AG10803 (cell line): ENCODE measurements around the gene SLC8A3.
"Not testable (repeated sequence)": the region's sequence is repeated elsewhere in the genome, so short reads cannot be mapped to it uniquely, and the experiment has no call there.

Source experiments
- DNase-seq: peaks from one replicate; pipeline ENCODE4 v3.0.0; 2010; ENCODE audit warnings: low read depth
- H3K4me3 ChIP-seq: 2 replicates; pipeline ENCODE4 v1.5.1; 2011; ENCODE audit warnings: mild to moderate bottlenecking, low read length, control low read depth
- TF ChIP-seq, protein P1 (sequence below): conservative IDR thresholded peaks from 2 replicates; pipeline ENCODE4 v1.5.1; 2011; ENCODE audit warnings: mild to moderate bottlenecking, low read length, control low read depth, inconsistent platforms

The SLC8A3 gene

GRCh38 chr14:70188659-70189455, at the start of gene SLC8A3:
TSS of gene SLC8A3 (minus strand) at chr14:70188951. CDS start at chr14:70168422, 20,529 bp downstream.
- H3K4me3 ChIP-seq, result peak within 1 kb of the TSS; percentile 51
- TF ChIP-seq, protein P1, sequence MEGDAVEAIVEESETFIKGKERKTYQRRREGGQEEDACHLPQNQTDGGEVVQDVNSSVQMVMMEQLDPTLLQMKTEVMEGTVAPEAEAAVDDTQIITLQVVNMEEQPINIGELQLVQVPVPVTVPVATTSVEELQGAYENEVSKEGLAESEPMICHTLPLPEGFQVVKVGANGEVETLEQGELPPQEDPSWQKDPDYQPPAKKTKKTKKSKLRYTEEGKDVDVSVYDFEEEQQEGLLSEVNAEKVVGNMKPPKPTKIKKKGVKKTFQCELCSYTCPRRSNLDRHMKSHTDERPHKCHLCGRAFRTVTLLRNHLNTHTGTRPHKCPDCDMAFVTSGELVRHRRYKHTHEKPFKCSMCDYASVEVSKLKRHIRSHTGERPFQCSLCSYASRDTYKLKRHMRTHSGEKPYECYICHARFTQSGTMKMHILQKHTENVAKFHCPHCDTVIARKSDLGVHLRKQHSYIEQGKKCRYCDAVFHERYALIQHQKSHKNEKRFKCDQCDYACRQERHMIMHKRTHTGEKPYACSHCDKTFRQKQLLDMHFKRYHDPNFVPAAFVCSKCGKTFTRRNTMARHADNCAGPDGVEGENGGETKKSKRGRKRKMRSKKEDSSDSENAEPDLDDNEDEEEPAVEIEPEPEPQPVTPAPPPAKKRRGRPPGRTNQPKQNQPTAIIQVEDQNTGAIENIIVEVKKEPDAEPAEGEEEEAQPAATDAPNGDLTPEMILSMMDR, result no peak
- peak; percentile 22 for DNase-seq

GRCh38 chr14:70237710-70238109, 49.0 kb upstream of the SLC8A3 start:
- TF ChIP-seq, protein P1, result no peak
- H3K4me3 ChIP-seq, result no peak overlapping the region
- no peak for DNase-seq

- no peak overlapping the region for H3K4me3 ChIP-seq
- DNase-seq, result no peak
- TF ChIP-seq, protein P1, result no peak
Measured at GRCh38 chr14:70234066-70234950, 45.6 kb upstream of the SLC8A3 start.

GRCh38 chr14:70231756-70232544, 43.2 kb upstream of the SLC8A3 start:
- H3K4me3 ChIP-seq, DNase-seq: not testable (repeated sequence)

GRCh38 chr14:70229877-70230640, 41.3 kb upstream of the SLC8A3 start:
- not testable (repeated sequence) for DNase-seq, H3K4me3 ChIP-seq

GRCh38 chr14:70213721-70214282, 25.1 kb upstream of the SLC8A3 start:
- TF ChIP-seq, protein P1, result no peak
- H3K4me3 ChIP-seq, result no peak overlapping the region
- DNase-seq, result no peak

DNA sequence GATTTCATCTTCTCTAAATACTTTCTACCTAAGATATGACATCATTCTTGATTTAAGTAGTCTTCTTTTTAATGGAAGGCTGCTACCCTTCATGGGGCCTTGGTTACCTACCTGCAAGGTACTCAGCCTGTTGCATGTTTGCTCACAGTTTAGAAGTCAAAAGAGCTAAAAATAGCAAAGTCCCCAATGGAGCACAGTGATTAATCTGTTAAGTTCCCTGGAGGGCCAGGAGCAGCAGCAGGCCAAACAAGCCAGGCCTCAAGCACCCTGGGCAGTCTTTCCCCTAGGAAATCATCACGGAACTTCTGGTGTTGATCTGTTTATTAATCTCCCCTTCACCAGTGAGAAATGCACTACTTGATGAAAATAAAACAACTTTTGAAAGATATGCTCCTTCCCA, 24.0 kb upstream of the SLC8A3 start:
- TF ChIP-seq, protein P1, result no peak
- no peak overlapping the region for H3K4me3 ChIP-seq

More for the DNA sequence above, 24.0 kb upstream of the SLC8A3 start:
- no peak for DNase-seq
